SIG-M5 (cell line): ENCODE data around the gene SLC24A1.

Source experiments
- DNase-seq: peaks from one replicate; lab custom pipeline; 2025; lab: John Stamatoyannopoulos, UW

SLC24A1 gene

DNA sequence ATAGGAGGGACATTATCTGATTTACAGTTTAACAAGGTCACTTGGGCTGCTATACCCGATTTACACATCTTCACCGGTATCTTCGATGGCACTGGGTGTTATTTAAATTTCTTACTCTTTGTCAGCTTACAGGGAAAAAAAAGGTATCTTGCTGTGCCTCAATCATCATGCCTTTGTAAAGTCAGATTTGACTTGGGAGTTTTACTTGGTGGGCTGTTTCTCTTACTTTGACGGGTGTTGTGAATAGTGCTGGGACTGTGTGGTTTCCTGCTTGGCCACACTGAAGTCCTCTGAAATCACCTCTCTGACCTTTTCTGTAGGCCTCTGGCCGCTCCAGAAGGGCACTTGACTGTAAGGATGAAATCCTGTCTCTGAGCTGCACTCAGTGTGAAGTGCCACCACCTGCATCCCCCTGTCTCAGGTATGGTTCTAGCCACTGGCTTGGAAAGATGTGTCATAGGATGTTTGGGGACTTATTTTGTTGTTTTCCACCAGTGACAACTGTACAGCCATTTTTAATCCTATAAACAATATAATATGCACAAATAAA, 3.1 kb upstream of the SLC24A1 start:
- DNase-seq = no peak

DNA sequence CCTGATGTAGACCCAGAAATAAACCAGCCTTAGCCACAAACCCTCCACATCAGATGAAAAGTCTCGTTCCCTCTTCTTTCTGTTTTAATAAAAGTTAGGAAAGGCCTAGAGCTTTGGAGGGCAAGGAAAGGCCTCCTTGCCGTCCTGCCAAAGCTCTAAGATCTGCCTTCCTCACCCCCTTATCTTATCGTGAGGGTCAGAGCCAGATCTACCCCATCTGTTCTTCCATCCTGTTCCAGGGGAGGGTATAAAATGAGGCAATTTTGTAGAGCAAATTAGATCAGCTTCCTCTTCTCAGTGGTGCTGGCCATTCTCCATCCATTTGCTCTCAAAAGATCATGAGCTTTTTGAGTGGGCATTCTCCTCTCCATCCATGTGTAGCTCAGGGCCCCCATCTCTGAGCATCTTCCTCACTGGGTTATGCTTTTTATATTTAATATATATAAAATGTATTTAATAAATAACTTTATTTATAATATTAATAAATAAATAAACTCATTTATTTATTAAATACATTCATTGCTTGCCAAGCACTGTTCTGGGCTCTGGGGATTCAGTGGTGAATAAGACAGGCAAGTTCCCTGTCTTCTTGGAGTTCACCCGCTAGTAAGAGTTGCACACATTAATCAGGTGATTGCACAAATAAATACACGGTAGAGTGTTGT, 2.0 kb upstream of the SLC24A1 start:
- DNase-seq = no peak

DNA sequence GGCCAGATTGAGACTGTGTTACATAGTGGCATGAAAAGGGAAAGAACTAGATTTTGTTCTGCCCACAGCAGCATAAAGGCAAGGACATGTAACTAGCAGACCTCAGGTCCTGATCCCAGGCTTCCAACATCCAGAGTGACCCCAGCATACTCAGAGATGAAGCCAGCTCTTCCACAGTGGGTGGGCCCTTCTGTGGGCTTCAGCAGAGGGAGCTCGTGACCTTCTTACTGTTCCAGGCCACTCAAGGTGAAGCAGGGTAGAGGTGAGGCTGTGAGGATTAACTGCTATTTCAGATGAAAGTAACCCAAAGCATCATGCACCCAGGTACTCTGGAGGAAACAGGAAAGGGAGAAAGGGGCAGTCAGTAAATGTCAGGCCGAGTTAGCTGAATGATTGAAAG, 905 bp upstream of the SLC24A1 start:
- no peak for DNase-seq

DNA sequence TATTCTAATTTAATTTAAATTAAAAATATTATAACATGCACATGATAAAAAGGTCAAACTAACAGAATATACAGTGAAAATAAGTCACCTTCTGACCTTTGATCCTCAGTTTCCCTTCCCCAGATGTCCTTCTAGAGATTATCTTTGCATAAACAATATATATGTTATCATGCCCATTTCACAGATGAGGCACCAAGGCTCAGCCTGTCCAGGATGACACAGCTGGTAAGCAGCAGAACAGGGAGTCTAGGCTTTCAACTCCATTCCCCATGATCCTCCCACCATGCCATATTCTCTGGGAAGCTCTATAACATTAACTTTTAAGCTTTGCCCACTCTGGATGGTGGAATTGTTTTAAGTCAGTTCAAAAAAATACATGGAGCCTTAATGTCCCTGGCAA, 1.4 kb downstream of the SLC24A1 start:
- no peak for DNase-seq

DNA sequence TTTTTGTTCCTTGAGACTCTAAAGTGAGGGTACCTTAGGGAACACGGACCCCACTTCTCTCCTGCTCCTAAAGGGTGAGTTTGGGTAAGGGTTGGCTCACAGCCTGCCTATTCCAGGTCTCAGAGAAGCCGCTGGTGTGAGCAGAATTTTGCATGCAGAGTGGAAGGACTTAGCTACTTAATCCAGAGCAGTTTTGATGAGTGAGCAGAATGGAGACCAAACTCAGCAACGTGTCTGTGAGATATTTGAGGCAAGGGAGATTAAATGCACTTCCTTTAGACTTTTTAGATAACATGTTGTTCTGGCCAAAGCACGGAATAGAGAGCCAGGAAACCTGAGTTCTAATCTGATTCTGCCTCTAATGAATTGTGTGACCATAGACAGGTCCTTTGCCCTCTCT, 5.1 kb downstream of the SLC24A1 start:
- no peak for DNase-seq

GRCh38 chr15:65629548-65629947, 7.8 kb downstream of the SLC24A1 start:
- no peak for DNase-seq

DNA sequence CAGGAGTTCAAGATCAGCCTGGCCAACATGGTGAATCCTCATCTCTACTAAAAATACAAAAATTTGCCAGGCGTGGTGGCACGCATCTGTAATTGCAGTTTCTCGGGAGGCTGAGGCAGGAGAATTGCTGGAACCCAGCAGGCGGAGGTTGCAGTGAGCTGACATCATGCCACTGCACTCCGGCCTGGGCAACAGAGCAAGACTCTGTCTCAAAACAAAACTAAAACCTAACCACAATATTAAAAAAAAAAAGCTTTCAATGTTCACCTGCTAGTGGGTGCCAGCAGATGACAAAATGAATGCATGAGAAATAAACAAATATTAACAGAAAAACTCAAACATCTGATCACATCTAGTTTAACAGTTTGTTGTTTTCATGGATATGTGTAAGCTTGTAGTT, 9.0 kb downstream of the SLC24A1 start:
- DNase-seq = no peak

DNA sequence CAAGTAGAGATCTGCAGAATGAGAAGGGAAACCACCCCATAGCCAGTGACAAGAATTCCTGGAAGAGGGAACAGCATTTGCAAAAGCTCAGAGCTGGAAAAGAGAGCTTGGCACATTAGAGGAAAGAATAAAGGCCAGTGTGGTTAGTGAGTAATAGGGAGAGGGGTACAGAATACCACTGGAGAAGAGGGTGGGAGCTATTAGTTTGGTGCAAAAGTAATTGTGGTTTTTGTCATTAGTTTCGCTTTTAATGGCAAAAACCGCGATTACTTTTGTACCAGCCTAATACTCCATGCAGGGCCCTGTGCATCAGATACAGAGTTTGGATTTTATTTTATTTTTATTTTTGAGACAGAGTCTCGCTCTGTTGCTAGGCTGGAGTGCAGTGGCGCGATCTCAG, 9.8 kb downstream of the SLC24A1 start:
- no peak for DNase-seq

- DNase-seq = no peak
Observed at GRCh38 chr15:65632780-65633375, 11.1 kb downstream of the SLC24A1 start.

DNA sequence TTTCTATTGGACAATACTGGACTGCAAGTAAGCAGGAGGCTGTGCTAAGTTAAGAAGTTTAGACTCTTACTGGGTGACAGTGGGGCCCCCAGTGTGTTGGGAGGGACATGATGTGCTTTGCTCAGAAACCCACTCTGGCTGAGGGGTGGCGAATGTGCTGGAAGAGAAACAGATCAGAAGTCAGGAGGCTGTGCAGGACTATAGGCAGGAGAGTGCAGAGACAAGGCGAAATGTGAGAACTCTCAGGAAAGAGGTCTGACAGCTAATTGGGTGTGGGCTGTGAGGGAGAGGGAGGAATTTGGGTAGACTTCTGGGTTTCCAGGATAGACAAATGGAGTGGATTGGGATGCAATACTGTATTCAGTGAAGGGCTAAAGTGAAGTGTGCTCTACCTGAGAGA, 12.0 kb downstream of the SLC24A1 start:
- no peak for DNase-seq

DNA sequence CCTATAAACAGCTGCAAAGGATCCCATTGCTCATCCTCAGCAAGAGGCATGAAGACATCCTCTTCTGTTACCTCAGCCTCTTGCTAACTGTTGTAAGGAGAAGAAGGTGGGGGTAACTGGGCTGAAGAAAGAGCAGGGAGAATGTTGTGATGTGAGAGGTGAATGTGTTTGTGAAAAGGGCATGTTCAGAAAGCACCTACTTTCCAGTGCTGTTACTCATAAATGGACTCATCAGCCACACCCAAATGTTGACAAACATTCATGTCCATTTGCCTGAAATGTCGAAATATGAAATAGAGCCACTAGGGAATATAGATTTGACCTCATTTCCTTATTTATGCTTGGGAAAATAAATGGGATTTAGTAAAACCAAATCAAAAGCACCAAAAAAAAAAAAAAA, 12.6 kb downstream of the SLC24A1 start:
- no peak for DNase-seq

DNA sequence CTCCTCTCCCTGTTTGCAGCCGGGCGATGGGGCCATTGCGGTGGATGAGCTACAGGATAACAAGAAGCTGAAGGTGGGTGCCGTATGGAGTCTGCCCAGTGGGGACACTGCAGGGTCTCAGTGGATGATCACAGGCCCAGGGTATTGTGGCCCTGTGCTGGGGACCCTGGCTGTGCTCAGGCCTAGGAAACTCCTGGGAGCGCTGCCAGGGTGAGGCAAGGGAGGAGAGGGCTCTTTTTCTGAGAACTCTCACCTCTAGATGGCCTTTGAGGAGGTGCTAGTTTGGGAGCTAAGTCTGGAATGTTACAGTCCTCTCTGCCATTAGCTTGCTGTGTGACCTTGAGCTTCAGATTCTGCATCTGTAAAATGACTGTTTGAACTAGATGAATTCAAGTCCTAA, 16.4 kb downstream of the SLC24A1 start:
- no peak for DNase-seq

DNA sequence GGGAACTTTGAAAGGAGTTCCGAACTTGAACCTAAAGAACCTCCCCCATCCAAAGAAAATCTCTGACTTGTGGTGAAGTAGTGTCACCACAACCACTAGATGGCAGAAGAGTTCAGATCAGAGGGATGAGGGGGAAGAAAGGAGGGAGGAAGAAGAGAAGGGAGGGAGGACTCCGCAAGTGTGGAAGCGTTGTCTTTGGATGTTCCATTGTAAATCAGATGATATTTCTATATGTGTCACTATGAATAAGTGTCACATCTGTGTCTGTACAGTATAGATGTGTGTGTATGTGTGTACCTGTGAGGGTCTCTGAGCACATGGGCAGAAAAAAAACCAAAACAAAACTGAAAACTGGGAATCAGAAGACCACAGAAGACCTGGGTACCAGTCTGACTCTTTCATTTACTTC, 16.9 kb downstream of the SLC24A1 start:
- DNase-seq = peak; percentile 39

DNA sequence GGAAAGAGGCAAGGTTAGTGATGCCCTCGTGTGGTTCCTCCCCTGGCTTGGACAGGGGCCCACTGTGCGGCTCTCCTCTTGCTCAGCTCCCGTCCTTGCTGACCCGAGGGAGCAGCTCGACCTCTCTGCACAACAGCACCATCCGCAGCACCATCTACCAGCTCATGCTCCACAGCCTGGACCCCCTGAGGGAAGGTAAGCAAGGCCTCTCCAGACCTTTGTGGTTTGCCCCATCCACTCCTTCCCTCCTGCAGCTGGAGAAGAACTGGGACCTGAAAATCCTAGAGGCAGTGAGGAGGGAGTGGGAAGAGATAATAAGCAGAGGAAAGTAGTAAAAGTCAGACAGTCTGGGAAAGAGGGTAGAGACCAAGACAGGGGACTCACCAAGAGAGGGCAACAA, 17.8 kb downstream of the SLC24A1 start:
- DNase-seq = no peak

GRCh38 chr15:65641768-65642475, 20.2 kb downstream of the SLC24A1 start:
- no peak for DNase-seq

GRCh38 chr15:65642594-65642993, 20.9 kb downstream of the SLC24A1 start:
- no peak for DNase-seq

DNA sequence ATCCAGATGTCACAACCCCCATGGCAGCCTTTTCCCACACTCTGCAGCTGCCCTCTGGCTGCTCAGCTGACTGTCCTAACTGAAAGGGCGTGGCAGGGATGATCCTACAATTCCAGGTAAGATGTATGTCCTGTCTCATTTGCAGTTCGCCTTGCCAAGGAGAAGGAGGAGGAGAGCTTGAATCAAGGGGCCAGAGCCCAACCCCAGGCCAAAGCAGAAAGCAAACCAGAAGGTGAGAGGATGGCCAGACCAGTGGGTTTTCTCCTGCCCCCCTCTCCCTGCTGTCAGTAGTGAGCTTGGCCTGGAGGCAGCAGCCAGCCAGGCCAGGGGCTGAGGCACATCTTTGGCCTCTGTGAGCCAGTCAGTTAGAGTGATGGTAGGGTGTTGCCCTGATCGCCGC, 22.5 kb downstream of the SLC24A1 start:
- DNase-seq = no peak

DNA sequence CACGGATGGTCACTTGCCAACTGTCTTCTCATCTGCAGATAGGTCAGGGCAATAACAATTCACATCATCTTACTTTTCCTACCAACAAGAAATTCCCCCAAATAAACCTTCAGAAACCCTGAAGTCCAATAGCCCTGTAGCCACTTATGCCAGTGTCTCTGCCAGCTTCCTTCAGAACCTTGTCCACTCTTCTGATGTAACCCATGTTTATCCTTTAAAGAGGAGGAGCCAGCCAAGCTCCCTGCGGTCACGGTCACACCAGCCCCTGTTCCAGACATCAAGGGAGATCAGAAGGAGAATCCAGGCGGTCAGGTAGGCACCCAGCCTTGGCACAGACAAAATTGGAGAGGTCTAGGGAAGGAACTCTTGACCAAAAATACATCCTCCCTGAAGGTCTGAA, 23.7 kb downstream of the SLC24A1 start:
- DNase-seq = no peak

DNA sequence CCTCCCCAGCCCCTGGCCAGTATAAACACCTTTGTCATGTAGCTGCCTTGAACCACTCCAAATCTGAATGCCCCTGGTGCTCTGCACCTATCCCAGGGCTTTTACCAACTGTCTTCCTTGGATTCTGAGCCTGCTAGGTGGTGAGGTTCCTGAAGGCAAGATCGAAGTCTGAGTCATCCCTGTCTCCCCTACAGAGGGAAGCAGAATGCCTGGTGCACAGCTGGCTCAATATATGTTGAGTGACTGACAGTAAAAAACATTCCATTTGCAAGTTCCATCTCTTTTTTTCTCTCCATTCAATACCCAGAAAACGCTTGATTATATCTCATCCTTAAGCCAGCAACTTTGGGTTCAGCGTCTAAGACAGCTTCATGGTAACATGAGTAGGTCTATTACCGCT, 24.7 kb downstream of the SLC24A1 start:
- no peak for DNase-seq

DNA sequence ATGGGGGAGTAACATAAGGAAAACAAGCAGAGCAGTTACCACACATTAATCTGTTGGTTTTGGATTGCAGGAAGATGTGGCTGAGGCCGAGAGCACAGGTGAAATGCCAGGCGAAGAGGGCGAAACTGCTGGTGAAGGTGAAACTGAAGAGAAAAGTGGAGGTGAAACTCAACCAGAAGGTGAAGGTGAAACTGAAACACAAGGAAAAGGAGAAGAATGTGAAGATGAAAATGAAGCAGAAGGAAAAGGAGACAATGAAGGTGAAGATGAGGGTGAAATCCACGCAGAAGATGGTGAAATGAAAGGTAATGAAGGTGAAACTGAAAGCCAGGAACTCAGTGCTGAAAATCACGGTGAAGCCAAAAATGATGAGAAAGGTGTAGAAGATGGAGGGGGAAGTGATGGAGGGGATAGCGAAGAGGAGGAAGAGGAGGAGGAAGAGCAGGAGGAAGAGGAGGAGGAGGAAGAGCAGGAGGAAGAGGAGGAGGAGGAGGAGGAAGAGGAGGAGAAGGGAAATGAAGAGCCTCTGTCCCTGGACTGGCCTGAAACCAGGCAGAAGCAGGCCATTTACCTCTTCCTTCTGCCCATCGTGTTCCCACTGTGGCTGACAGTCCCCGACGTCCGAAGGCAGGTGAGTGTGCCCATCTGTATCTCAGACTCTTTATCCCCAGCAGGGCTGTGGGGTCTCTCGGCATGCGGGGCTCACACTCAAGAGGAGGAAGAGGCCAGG, 28.7 kb downstream of the SLC24A1 start:
- DNase-seq = no peak

- DNase-seq = no peak
Observed at GRCh38 chr15:65651042-65651322, 29.2 kb downstream of the SLC24A1 start.

DNA sequence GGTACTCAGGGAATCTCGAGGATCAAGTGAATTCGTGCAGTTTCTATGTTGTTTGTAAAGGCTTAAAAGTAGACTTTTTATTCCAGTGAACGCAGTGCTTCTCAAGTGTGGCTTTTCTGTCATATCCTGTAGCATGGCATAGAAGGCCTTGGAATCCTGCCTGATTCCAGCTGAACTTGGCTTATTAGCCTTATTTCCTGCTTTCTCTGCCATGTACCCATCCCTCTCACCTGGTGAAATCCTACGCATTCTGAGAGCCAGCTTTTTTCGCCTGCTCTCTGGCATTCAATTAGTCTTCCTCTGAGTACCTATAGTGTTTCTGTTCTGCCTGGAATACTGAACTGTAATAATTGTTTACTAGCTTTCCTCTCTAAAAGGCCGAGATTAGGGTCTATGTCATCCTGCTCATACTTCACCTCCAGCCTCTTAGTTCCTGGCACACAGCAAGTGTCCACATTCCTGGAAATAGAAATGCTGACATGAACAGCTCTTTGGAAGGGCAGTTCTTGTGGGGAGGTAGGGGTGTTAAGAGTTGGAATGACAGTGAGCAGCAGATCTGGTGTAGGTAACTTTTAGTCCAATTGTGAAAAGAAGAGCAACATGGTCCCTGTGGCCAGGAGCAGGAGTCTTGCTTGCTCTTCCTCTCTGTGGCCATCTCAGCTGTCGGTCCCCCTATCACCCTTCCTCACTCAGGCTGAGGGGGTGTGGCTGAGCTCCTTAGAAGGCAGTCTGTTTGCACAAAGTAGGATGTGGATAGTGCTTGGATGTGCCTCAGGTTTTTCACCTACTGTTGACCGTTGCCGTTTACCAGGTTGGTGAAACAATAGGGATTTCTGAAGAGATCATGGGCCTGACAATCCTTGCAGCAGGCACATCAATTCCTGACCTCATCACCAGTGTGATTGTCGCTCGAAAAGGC, 30.4 kb downstream of the SLC24A1 start:
- no peak for DNase-seq
